B cell (primary cell): ENCODE results near the gene LDLRAD1.
"Not testable (repeated sequence)": the region's sequence is repeated elsewhere in the genome, so short reads cannot be mapped to it uniquely, and the experiment has no call there.

Experiments
- EZH2 ChIP-seq: IDR thresholded peaks from 2 replicates; pipeline ENCODE4 v1.6.1; 2012; ENCODE audit warnings: borderline replicate concordance, low read depth, mild to moderate bottlenecking, moderate library complexity, low read length; ENCODE audit not compliant: insufficient read depth, poor library complexity, severe bottlenecking
- TF ChIP-seq, protein P1 (sequence below): fragments of 200-600 bp; IDR thresholded peaks from one replicate; pipeline ENCODE4 v1.8.0; 2022; ENCODE audit warnings: antibody characterized with exemption, mild to moderate bottlenecking

DNA sequence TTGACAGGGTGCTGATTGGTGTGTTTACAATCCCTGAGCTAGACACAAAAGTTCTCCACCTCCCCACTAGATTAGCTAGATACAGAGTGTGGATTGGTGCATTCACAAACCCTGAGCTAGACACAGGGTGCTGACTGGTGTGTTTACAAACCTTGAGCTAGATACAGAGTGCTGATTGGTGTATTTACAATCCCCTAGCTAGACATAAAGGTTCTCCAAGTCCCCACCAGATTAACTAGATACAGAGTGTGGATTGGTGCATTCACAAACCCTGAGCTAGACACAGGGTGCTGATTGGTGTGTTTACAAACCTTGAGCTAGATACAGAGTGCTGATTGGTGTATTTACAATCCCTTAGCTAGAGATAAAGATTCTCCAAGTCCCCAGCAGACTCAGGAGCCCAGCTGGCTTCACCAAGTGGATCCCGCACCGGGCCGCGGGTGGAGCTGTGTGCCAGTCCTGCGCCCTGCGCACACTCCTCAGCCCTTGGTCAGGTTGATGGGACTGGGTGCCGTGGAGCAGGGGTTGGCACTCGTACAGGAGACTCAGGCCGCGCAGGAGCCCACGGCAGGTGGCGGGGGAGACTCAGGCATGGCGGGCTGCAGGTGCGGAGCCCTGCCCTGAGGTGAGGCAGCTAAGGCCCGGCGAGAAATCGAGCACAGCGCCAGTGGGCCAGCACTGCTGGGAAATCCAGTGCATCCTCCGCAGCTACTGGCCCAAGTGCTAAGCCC is 14.1 kb downstream of the LDLRAD1 start:
- not testable (repeated sequence) for TF ChIP-seq EZH2
- TF ChIP-seq, protein P1, sequence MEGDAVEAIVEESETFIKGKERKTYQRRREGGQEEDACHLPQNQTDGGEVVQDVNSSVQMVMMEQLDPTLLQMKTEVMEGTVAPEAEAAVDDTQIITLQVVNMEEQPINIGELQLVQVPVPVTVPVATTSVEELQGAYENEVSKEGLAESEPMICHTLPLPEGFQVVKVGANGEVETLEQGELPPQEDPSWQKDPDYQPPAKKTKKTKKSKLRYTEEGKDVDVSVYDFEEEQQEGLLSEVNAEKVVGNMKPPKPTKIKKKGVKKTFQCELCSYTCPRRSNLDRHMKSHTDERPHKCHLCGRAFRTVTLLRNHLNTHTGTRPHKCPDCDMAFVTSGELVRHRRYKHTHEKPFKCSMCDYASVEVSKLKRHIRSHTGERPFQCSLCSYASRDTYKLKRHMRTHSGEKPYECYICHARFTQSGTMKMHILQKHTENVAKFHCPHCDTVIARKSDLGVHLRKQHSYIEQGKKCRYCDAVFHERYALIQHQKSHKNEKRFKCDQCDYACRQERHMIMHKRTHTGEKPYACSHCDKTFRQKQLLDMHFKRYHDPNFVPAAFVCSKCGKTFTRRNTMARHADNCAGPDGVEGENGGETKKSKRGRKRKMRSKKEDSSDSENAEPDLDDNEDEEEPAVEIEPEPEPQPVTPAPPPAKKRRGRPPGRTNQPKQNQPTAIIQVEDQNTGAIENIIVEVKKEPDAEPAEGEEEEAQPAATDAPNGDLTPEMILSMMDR = not testable (repeated sequence)
